Osteocyte (in vitro differentiated cells): ENCODE results near the gene PTPN22. TPM values are rescaled to one million over a fixed set of nuclear protein-coding genes. Genes with fewer than 3 reads are reported as not detected.

Experiments
- DNase-seq: peaks from one replicate; pipeline ENCODE4 v3.0.0; 2021; ENCODE audit warnings: mixed read lengths; ENCODE audit not compliant: unreplicated experiment; ENCODE audit errors: extremely low spot score
- H3K27ac Mint-ChIP-seq: one replicate; pipeline ENCODE4 v1.8.0; 2021; ENCODE audit warnings: mild to moderate bottlenecking, mixed read lengths; ENCODE audit not compliant: unreplicated experiment
- H3K27me3 Mint-ChIP-seq: one replicate; pipeline ENCODE4 v1.8.0; 2021; ENCODE audit warnings: mixed read lengths; ENCODE audit not compliant: unreplicated experiment
- H3K36me3 Mint-ChIP-seq: one replicate; pipeline ENCODE4 v1.8.0; 2021; ENCODE audit warnings: mixed read lengths; ENCODE audit not compliant: unreplicated experiment
- H3K4me1 Mint-ChIP-seq: one replicate; pipeline ENCODE4 v1.8.0; 2021; ENCODE audit warnings: mixed read lengths; ENCODE audit not compliant: unreplicated experiment
- H3K4me3 Mint-ChIP-seq: one replicate; pipeline ENCODE4 v1.8.0; 2021; ENCODE audit warnings: mild to moderate bottlenecking, moderate library complexity, mixed read lengths; ENCODE audit not compliant: unreplicated experiment
- H3K9me3 Mint-ChIP-seq: one replicate; pipeline ENCODE4 v1.8.0; 2021; ENCODE audit warnings: mixed read lengths; ENCODE audit not compliant: unreplicated experiment
- total RNA-seq: library from RNA; stranded (reverse); gene quantifications from 2 replicates; pipeline ENCODE4 v1.2.1, GENCODE V29; 2021
- TF ChIP-seq, protein P1 (sequence below): fragments of 200-600 bp; sonication (generic); IDR thresholded peaks from 2 replicates; pipeline ENCODE4 v1.5.0; 2021; ENCODE audit warnings: antibody characterized with exemption, mild to moderate bottlenecking, moderate library complexity

The PTPN22 gene
- total RNA-seq, 1 donor from 2014 or later = not detected

- Mint-ChIP-seq H3K9me3 (peaks cover 14% of the 10 kb centered on the region), H3K36me3 (peaks cover 7% of the 10 kb centered on the region), H3K4me1 (peaks cover 3% of the 10 kb centered on the region), H3K27me3 (no peaks in the 10 kb centered on the region), H3K4me3 (no peak overlapping the region), H3K27ac (no peak overlapping the region)
- TF ChIP-seq, protein P1, sequence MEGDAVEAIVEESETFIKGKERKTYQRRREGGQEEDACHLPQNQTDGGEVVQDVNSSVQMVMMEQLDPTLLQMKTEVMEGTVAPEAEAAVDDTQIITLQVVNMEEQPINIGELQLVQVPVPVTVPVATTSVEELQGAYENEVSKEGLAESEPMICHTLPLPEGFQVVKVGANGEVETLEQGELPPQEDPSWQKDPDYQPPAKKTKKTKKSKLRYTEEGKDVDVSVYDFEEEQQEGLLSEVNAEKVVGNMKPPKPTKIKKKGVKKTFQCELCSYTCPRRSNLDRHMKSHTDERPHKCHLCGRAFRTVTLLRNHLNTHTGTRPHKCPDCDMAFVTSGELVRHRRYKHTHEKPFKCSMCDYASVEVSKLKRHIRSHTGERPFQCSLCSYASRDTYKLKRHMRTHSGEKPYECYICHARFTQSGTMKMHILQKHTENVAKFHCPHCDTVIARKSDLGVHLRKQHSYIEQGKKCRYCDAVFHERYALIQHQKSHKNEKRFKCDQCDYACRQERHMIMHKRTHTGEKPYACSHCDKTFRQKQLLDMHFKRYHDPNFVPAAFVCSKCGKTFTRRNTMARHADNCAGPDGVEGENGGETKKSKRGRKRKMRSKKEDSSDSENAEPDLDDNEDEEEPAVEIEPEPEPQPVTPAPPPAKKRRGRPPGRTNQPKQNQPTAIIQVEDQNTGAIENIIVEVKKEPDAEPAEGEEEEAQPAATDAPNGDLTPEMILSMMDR = no peak
- no peak for DNase-seq
Measured at GRCh38 chr1:113849072-113849471, 22.4 kb downstream of the PTPN22 start.

GRCh38 chr1:113846391-113847035 lies 25.0 kb downstream of the PTPN22 start:
- no peak overlapping the region for H3K27ac Mint-ChIP-seq
- TF ChIP-seq, protein P1 = no peak
- DNase-seq = no peak
- H3K36me3 Mint-ChIP-seq = peaks cover 7% of the 10 kb centered on the region
- peaks cover 14% of the 10 kb centered on the region for H3K9me3 Mint-ChIP-seq
- no peaks in the 10 kb centered on the region for H3K4me1 Mint-ChIP-seq
- no peaks in the 10 kb centered on the region for H3K27me3 Mint-ChIP-seq
- no peak overlapping the region for H3K4me3 Mint-ChIP-seq

DNA sequence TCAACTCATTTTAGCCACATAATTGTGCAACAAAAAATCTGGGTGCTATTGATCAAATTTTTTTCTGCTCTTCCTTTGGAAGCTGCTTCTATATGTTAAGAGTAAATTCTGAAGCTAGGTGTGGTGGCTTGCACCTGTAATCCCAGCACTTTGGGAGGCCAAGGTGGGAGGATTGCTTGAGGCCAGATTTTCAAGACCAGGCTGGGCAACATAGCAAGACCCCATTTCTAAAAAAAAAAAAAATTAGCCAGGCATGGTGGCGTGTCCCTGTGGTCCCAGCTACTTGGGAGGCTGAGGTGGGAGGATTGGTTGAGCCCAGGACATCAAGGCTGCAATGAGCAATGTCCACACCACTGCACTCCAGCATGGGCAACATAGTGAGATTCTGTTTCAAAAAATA lies 35.0 kb downstream of the PTPN22 start:
- Mint-ChIP-seq H3K9me3 (peaks cover 4% of the 10 kb centered on the region), H3K4me3 (no peak overlapping the region), H3K4me1 (peaks cover 3% of the 10 kb centered on the region), H3K27ac (no peak overlapping the region), H3K36me3 (no peaks in the 10 kb centered on the region), H3K27me3 (peaks cover 7% of the 10 kb centered on the region)
- TF ChIP-seq, protein P1 = no peak
- DNase-seq = no peak

DNA sequence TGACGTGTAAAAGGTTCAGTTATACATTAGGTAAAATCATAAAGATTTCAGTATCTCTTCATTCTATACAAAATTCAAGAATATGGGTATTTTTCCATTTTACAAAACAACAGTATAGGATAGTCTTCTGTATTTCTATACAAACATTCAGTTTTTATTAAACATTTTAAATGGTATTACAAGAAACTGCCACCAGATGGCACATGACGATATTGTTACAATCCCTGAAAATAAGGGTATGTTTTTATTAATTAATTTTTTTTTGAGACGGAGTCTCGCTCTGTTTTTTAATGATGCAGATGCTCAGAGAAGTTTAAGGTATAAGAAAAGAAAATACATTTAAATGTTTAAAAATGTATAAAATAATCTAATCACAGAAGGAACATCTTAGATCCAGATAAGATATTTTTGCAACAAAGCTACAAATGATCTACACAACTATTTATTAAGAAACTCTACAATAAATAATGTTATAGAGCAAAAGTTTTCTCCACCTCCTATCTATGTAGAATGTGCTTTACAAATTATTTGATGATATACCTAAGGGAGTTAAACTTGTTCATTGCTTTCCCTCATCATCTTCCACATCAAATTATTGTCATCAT lies 35.7 kb downstream of the PTPN22 start:
- DNase-seq = no peak
- H3K36me3 Mint-ChIP-seq = no peaks in the 10 kb centered on the region
- TF ChIP-seq, protein P1 = peak; percentile 67
- H3K4me3 Mint-ChIP-seq = no peak overlapping the region
- H3K27ac Mint-ChIP-seq = no peak overlapping the region
- peaks cover 3% of the 10 kb centered on the region for H3K4me1 Mint-ChIP-seq
- H3K27me3 Mint-ChIP-seq = peaks cover 7% of the 10 kb centered on the region
- peaks cover 4% of the 10 kb centered on the region for H3K9me3 Mint-ChIP-seq

GRCh38 chr1:113834716-113835115 lies 36.8 kb downstream of the PTPN22 start:
- DNase-seq = no peak
- TF ChIP-seq, protein P1 = no peak
- Mint-ChIP-seq H3K4me1 (peaks cover 9% of the 10 kb centered on the region), H3K27ac (no peak overlapping the region), H3K9me3 (no peaks in the 10 kb centered on the region), H3K27me3 (peaks cover 7% of the 10 kb centered on the region), H3K4me3 (no peak overlapping the region), H3K36me3 (no peaks in the 10 kb centered on the region)
